Mesendoderm (in vitro differentiated cells): Measurements from ENCODE around the gene CRYBG1.
"Not testable (repeated sequence)": the region's sequence is repeated elsewhere in the genome, so short reads cannot be mapped to it uniquely, and the experiment has no call there.

Source experiments
- DNase-seq: peaks from one replicate; pipeline ENCODE4 v3.0.0; 2013
- H2AK5ac ChIP-seq: 2 replicates; pipeline ENCODE4 v1.6.1; 2013; ENCODE audit warnings: low read length, inconsistent platforms
- H2BK120ac ChIP-seq: 2 replicates; pipeline ENCODE4 v1.6.1; 2013; ENCODE audit warnings: low read depth, mild to moderate bottlenecking, low read length, moderate library complexity, mixed read lengths
- H2BK15ac ChIP-seq: replicated peaks from 2 replicates; pipeline ENCODE4 v1.6.1; 2013; ENCODE audit warnings: low read depth, mild to moderate bottlenecking, moderate library complexity
- H2BK5ac ChIP-seq: 2 replicates; pipeline ENCODE4 v1.6.1; 2013; ENCODE audit warnings: low read length, inconsistent platforms
- H3K18ac ChIP-seq: 2 replicates; pipeline ENCODE4 v1.6.1; 2013; ENCODE audit warnings: mild to moderate bottlenecking, low read length, mixed read lengths
- H3K23ac ChIP-seq: one replicate; pipeline ENCODE4 v1.6.1; 2013; ENCODE audit warnings: low read length
- H3K27ac ChIP-seq: 2 replicates; pipeline ENCODE4 v1.5.1; 2013; ENCODE audit warnings: low read depth, mild to moderate bottlenecking, inconsistent platforms, low read length, moderate library complexity
- H3K27me3 ChIP-seq: 2 replicates; pipeline ENCODE4 v1.6.1; 2013; ENCODE audit warnings: low read length, control low read depth, mild to moderate bottlenecking, inconsistent platforms; ENCODE audit not compliant: insufficient read depth, poor library complexity
- H3K36me3 ChIP-seq: 2 replicates; pipeline ENCODE4 v1.6.1; 2013; ENCODE audit warnings: low read length, inconsistent platforms; ENCODE audit not compliant: control insufficient read depth, insufficient read depth
- H3K4ac ChIP-seq: one replicate; pipeline ENCODE4 v1.6.1; 2013; ENCODE audit warnings: low read depth, mild to moderate bottlenecking, low read length, moderate library complexity
- H3K4me1 ChIP-seq: 2 replicates; pipeline ENCODE4 v1.6.1; 2013; ENCODE audit warnings: low read depth, low read length, inconsistent platforms; ENCODE audit not compliant: control insufficient read depth
- H3K4me2 ChIP-seq: 2 replicates; pipeline ENCODE4 v1.6.1; 2013; ENCODE audit warnings: low read length
- H3K4me3 ChIP-seq: 2 replicates; pipeline ENCODE4 v1.5.1; 2013; ENCODE audit warnings: mild to moderate bottlenecking, low read length
- H3K56ac ChIP-seq: one replicate; pipeline ENCODE4 v1.6.1; 2013; ENCODE audit warnings: low read length
- H3K79me1 ChIP-seq: 2 replicates; pipeline ENCODE4 v1.6.1; 2013; ENCODE audit warnings: low read length, inconsistent platforms
- H3K79me2 ChIP-seq: 2 replicates; pipeline ENCODE4 v1.6.1; 2013; ENCODE audit warnings: mild to moderate bottlenecking, low read length; ENCODE audit not compliant: control insufficient read depth, insufficient read depth
- H3K9ac ChIP-seq: 2 replicates; pipeline ENCODE4 v1.6.1; 2013; ENCODE audit warnings: low read length, inconsistent platforms
- H4K5ac ChIP-seq: one replicate; pipeline ENCODE4 v1.6.1; 2013; ENCODE audit warnings: low read length
- H4K8ac ChIP-seq: one replicate; pipeline ENCODE4 v1.6.1; 2013; ENCODE audit warnings: low read depth, mild to moderate bottlenecking, control low read depth, low read length, moderate library complexity
- WGBS: extraction: QIAGEN DNeasy Blood & Tissue Kit; methylation state at CpG from one replicate; pipeline ENCODE4 v1.1.7; 2013; ENCODE audit warnings: low lambda C conversion rate, missing lambda C conversion rate; ENCODE audit not compliant: insufficient coverage; ENCODE audit errors: extremely low coverage; 5-methylcytosine and 5-hydroxymethylcytosine counted together

The CRYBG1 gene

DNA sequence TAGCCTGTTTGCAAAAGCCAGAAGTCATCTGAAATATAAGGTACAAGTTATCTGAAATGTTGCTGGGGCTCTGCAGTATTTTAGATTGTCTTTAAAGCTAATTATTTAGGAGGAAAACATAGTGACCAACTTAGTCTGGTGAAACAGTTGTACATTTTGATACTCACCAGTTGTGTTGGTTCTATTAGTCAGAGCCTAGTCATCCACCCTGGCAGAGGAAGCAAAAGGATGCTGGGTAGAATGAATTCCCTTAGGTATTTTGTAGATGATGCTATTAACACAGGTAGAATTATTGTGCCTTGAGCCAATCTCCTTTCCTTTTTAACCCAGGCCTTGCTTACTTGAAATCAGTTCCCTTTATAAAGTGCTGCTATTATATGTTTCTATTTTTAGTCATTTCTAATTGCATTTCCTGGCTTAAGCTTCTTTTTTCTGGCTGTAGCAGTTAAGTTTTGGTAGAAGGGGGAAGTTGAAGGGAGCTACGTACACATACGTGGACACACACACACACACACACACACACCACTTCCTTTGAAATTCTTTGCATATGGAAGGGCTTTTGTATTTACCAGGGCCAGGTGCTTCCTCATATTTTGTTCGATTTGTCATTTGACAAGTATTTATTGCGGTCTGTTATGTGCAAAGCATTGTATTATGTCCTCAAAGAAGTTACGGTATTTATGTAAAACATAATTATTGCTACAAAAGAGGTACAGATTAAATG lies 186.3 kb downstream of the CRYBG1 start:
- no peak overlapping the region for H3K4me3 ChIP-seq
- no peaks in the 10 kb centered on the region for H3K79me2 ChIP-seq
- no peak overlapping the region for H3K23ac ChIP-seq
- no peak overlapping the region for H4K5ac ChIP-seq
- H3K4me2 ChIP-seq = no peak overlapping the region
- no peak overlapping the region for H3K56ac ChIP-seq
- H2BK5ac ChIP-seq = no peak overlapping the region
- no peaks in the 10 kb centered on the region for H3K79me1 ChIP-seq
- no peak overlapping the region for H3K27ac ChIP-seq
- H2AK5ac ChIP-seq = no peak overlapping the region
- no peak overlapping the region for H3K18ac ChIP-seq
- DNase-seq = no peak
- H4K8ac ChIP-seq = no peak overlapping the region
- H3K4ac ChIP-seq = no peak overlapping the region
- H2BK15ac ChIP-seq = no peak overlapping the region
- H3K9ac ChIP-seq = no peak overlapping the region
- no peak overlapping the region for H2BK120ac ChIP-seq
- peaks cover 2% of the 10 kb centered on the region for H3K4me1 ChIP-seq
- no peaks in the 10 kb centered on the region for H3K27me3 ChIP-seq
- no CpG with 5 or more reads among the region's 5 CpGs for WGBS
- no peaks in the 10 kb centered on the region for H3K36me3 ChIP-seq

DNA sequence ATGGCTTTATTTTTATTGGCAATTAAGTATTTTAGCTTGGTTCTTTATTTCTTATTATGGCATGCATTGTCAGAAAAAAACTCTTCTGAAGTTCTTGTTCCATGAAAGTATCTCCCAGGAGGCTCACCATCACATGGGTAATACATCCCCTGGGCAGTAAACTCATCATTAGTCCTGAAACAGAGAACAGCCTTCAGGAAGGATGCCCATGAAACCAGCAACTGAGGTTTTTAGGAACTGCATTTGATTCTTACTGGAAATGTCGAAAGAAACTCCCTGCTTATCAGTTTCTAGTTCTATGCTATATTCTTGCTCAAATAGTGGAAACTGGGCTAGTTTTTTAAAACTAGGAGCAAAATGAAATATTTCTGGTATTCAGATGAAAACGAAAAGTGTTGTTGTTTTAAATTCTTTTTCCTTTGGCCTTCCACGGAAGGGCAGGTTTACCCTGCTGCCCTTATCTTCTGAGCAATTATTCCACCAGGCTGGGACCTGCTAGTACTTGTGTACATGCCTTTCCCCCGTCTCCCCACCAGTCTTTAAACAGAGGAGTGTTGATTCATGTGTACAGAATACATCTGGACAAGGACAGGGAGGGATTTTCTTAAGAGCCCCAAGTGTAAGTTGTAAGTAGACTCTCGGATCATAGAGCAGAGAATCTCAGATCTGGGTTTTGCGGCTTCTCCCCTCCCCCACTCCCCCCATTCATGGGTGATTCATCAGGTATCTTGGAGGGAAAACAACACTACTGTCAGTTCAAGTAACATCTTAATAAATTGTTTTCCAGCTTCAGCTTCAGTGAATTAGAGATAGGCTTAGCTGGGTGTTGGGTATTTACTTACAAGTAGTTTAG lies 187.3 kb downstream of the CRYBG1 start:
- Histone ChIP-seq H2BK5ac (no peak overlapping the region), H3K36me3 (no peaks in the 10 kb centered on the region), H4K5ac (no peak overlapping the region), H3K4me3 (no peak overlapping the region), H3K4me2 (no peak overlapping the region), H3K9ac (no peak overlapping the region), H3K4ac (no peak overlapping the region), H4K8ac (no peak overlapping the region), H3K79me2 (no peaks in the 10 kb centered on the region), H2BK15ac (no peak overlapping the region), H3K18ac (no peak overlapping the region), H2BK120ac (no peak overlapping the region), H3K56ac (no peak overlapping the region), H3K23ac (no peak overlapping the region), H3K27me3 (no peaks in the 10 kb centered on the region), H3K4me1 (peaks cover 2% of the 10 kb centered on the region), H3K27ac (no peak overlapping the region), H3K79me1 (no peaks in the 10 kb centered on the region), H2AK5ac (no peak overlapping the region)
- DNase-seq = peak; percentile 49
- WGBS = no CpG with 5 or more reads among the region's 6 CpGs

- not testable (repeated sequence) for H2BK120ac ChIP-seq, H3K79me1 ChIP-seq, H3K4ac ChIP-seq, H3K23ac ChIP-seq, H3K27ac ChIP-seq, H4K5ac ChIP-seq, H3K56ac ChIP-seq, H3K4me3 ChIP-seq, H3K9ac ChIP-seq, H3K18ac ChIP-seq, H3K4me2 ChIP-seq, DNase-seq, H2BK15ac ChIP-seq, H2BK5ac ChIP-seq, H3K79me2 ChIP-seq, H3K27me3 ChIP-seq, H2AK5ac ChIP-seq, H4K8ac ChIP-seq, H3K36me3 ChIP-seq, H3K4me1 ChIP-seq
- WGBS = no CpG with 5 or more reads among the region's 6 CpGs
Observed at GRCh38 chr6:106548926-106549455, 188.5 kb downstream of the CRYBG1 start.

DNA sequence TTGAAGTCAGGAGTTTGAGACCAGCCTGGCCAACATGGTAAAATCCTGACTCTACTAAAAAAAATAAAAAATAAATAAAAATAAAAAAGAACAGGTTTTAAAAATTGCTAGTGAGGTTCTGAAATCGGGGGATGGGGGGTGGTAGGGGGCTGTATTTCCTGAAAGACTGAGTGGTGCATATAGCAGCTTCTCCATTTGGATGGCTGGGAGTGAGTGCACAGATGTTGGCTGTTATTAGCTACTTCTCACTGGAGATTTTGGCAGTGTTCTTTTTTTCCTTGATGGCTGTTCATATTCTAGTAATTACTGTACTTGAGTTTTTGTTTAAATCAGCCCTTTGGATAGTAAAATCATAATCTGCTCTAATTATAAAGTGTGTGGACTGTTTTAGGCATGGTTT lies 189.0 kb downstream of the CRYBG1 start:
- no peak overlapping the region for H2BK5ac ChIP-seq

DNA sequence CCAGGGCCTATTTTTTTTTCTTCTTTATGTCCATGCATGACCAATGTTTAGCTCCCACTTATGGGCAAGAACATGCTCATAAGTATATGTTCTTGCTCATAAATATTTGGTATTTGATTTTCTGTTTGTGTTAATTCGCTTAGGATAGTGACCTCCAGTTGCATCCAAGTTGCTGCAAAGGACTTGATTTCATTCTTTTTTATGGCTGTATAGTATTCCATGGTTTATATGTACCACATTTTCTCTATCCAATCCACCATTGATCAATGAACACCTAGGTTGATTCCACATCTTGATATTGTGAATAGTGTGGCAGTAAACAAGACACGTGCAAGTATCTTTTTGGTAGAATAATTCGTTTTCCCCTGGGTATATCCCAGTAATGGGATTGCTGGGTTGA lies 190.6 kb downstream of the CRYBG1 start:
- no peak overlapping the region for H3K27ac ChIP-seq
- no peaks in the 10 kb centered on the region for H3K79me1 ChIP-seq
- H4K8ac ChIP-seq = no peak overlapping the region
- no peak overlapping the region for H3K56ac ChIP-seq
- H2BK15ac ChIP-seq = no peak overlapping the region
- H2BK5ac ChIP-seq = no peak overlapping the region
- no peak overlapping the region for H3K18ac ChIP-seq
- no peak overlapping the region for H3K4me3 ChIP-seq
- no peak overlapping the region for H3K4ac ChIP-seq
- no peaks in the 10 kb centered on the region for H3K36me3 ChIP-seq
- H2AK5ac ChIP-seq = no peak overlapping the region
- H4K5ac ChIP-seq = no peak overlapping the region
- peaks cover 2% of the 10 kb centered on the region for H3K4me1 ChIP-seq
- H3K79me2 ChIP-seq = no peaks in the 10 kb centered on the region
- no peak overlapping the region for H2BK120ac ChIP-seq
- no peaks in the 10 kb centered on the region for H3K27me3 ChIP-seq
- no peak for DNase-seq
- H3K4me2 ChIP-seq = no peak overlapping the region
- no peak overlapping the region for H3K23ac ChIP-seq
- H3K9ac ChIP-seq = no peak overlapping the region
- no CpG with 5 or more reads among the region's 3 CpGs for WGBS

More for the DNA sequence above, 189.0 kb downstream of the CRYBG1 start:
- no peak overlapping the region for H3K27ac ChIP-seq
- no peak overlapping the region for H4K8ac ChIP-seq
- no peak overlapping the region for H2BK120ac ChIP-seq
- H3K79me2 ChIP-seq = no peaks in the 10 kb centered on the region
- H3K9ac ChIP-seq = no peak overlapping the region
- H3K27me3 ChIP-seq = no peaks in the 10 kb centered on the region
- no peaks in the 10 kb centered on the region for H3K36me3 ChIP-seq
- no CpG with 5 or more reads among the region's 1 CpG for WGBS
- H3K23ac ChIP-seq = no peak overlapping the region
- DNase-seq = no peak
- no peak overlapping the region for H3K18ac ChIP-seq
- peaks cover 2% of the 10 kb centered on the region for H3K4me1 ChIP-seq
- H3K4me3 ChIP-seq = no peak overlapping the region
- H4K5ac ChIP-seq = no peak overlapping the region
- H2AK5ac ChIP-seq = no peak overlapping the region
- H3K4me2 ChIP-seq = no peak overlapping the region
- H3K56ac ChIP-seq = no peak overlapping the region
- no peak overlapping the region for H3K4ac ChIP-seq
- H2BK15ac ChIP-seq = no peak overlapping the region
- no peaks in the 10 kb centered on the region for H3K79me1 ChIP-seq
